Central memory CD4-positive, alpha-beta T cell (primary cell): ENCODE data around the gene PTGER4.

Experiments used
- DNase-seq: peaks from one replicate; pipeline ENCODE4 v3.0.0; 2022

PTGER4 gene

GRCh38 chr5:40672425-40672824 lies 7.3 kb upstream of the PTGER4 start:
- DNase-seq, result no peak

GRCh38 chr5:40674661-40675235 lies 5.0 kb upstream of the PTGER4 start:
- no peak for DNase-seq

- DNase-seq, result peak; percentile 55
Measured at GRCh38 chr5:40675396-40676133, 4.2 kb upstream of the PTGER4 start.

- DNase-seq, result no peak
Measured at GRCh38 chr5:40676613-40677343, 2.9 kb upstream of the PTGER4 start.

- no peak for DNase-seq
Measured at GRCh38 chr5:40677456-40677855, 2.3 kb upstream of the PTGER4 start.

- DNase-seq, result no peak
Measured at GRCh38 chr5:40678026-40678425, 1.7 kb upstream of the PTGER4 start.

- no peak for DNase-seq
Measured at GRCh38 chr5:40678460-40679147, 1.1 kb upstream of the PTGER4 start.

- peak; percentile 90 for DNase-seq
Measured at GRCh38 chr5:40679148-40679912, 385 bp upstream of the PTGER4 start.

GRCh38 chr5:40680741-40681362 lies 1.1 kb downstream of the PTGER4 start:
- peak; percentile 55 for DNase-seq

- no peak for DNase-seq
Measured at GRCh38 chr5:40681363-40682153, 1.8 kb downstream of the PTGER4 start.

GRCh38 chr5:40682154-40683017 lies 2.7 kb downstream of the PTGER4 start:
- no peak for DNase-seq

- DNase-seq, result no peak
Measured at GRCh38 chr5:40683305-40683704, 3.6 kb downstream of the PTGER4 start.

- no peak for DNase-seq
Measured at GRCh38 chr5:40685193-40685592, 5.5 kb downstream of the PTGER4 start.

- DNase-seq, result no peak
Measured at GRCh38 chr5:40685976-40686486, 6.3 kb downstream of the PTGER4 start.

GRCh38 chr5:40687321-40687720 lies 7.6 kb downstream of the PTGER4 start:
- no peak for DNase-seq

GRCh38 chr5:40688127-40688761 lies 8.5 kb downstream of the PTGER4 start:
- DNase-seq, result peak; percentile 79

- DNase-seq, result no peak
Measured at GRCh38 chr5:40688996-40689395, 9.3 kb downstream of the PTGER4 start.

- DNase-seq, result no peak
Measured at GRCh38 chr5:40689438-40689837, 9.7 kb downstream of the PTGER4 start.

- DNase-seq, result no peak
Measured at GRCh38 chr5:40690267-40690666, 10.6 kb downstream of the PTGER4 start.
